HG02798 (cell line): Measurements from ENCODE around the gene NSUN2.

Source experiments
- ATAC-seq: cut with Tn5 transposase; IDR thresholded peaks from one replicate; pipeline ENCODE4 v1.9.1; 2021; ENCODE audit warnings: mild to moderate bottlenecking; ENCODE audit not compliant: unreplicated experiment, poor library complexity

The NSUN2 gene

GRCh38 chr5:6607559-6607936 is 25.3 kb downstream of the NSUN2 start:
- no peak for ATAC-seq

GRCh38 chr5:6606884-6607558 is 25.8 kb downstream of the NSUN2 start:
- no peak for ATAC-seq

DNA sequence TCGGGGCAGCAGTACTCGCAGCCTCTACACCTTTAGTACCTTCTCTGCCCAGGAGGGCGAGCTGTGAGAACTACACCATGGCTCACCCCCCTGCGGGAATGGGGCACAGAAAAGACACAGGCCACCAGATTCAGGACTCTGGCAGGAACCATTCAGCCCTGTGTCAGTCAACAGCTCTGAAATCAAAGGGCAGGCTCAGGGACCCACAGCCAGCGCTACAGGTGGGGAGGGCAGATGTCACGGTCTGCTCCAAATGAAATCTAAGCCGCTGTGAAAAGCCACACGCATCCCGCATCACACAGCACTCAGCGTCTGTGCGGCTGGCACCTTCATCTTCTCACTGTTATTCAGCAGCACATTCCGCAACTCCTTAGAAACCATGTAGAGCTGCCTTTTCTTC is 27.9 kb downstream of the NSUN2 start:
- ATAC-seq: no peak

DNA sequence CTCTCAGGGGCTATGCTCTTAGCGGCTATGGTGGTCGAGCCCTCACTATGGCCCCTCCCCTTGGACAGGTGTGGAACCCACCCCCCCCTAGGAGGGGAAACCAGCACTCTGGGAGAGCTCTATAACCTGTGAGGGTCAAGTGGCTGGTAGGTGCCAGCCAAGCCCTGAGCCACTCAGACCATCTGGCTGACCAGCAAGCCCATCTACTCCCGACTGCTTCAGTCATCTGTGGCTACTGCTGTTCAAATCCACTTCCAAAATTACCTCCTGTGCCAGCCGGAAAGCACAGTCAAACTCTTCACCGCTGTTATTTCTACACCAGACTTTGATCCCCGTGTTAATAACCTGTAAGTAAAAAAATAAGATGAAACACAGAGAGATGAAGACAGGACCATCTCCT is 28.5 kb downstream of the NSUN2 start:
- ATAC-seq: no peak

DNA sequence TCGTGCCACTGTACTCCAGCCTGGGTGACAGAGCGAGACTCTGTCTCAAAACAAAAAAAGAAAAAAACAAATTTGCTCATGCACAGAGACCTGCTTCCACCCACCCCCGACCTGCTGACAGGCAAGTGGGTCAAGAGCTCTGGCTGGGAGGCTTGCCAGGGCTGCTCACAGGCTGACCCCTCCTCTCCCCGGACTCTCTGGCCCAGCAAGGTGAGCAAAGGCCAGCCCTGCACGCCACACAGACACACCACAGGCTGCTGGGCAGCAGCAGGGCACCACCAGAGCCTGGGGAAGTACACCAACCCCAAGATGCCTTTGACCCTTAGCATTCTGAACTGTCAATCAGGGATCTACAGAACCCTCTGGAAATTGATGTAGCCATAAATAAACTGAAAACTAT is 29.2 kb downstream of the NSUN2 start:
- ATAC-seq: no peak

- no peak for ATAC-seq
These were observed 30.4 kb downstream of the NSUN2 start for GRCh38 chr5:6602441-6602840.

GRCh38 chr5:6601816-6602215 is 31.0 kb downstream of the NSUN2 start:
- ATAC-seq: no peak

DNA sequence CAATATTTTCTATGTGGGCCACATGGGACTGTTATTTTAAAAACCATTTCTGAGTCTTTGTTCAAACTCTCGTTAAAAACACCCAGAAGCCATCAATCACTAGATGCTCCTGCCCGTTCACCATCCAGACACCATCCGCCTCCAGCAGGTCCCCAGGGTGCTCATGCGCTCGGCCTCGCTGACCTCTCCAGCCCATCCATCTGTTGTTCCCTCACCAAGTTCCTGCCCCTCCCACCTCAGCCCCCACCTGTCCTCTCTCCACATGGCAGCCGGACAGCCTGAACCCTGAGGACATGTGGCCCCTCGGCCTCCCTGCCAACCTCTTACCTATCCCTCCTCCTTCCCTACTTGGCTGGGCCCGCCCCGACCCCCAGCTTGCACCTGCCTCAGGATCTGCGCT is 31.6 kb downstream of the NSUN2 start:
- no peak for ATAC-seq

- no peak for ATAC-seq
These were observed 33.1 kb downstream of the NSUN2 start for GRCh38 chr5:6599739-6600138.

DNA sequence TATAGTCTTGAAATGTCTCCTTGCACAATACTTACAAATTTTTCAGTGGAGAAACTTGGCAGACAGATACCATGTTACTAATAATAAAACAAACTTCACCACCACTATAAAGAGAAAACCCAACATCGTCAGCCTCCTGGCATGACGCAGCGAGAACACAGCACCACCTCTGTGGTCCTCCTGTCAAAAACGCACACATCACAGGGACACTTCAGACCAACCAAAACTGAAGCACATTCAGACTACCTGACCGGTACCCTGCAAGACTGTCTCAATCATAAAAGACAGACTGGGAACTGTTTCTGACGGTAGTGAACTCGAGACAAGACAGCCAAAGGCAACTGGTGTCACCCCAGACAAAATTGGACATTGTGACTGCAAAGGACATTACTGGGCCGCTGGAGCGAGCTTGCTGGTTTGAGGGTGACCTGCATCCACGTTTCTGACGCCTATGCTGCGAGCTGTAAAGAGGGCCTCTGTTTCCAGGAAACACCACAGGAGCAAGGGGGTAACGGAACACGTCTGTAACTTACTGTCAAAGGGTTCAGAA is 34.4 kb downstream of the NSUN2 start:
- no peak for ATAC-seq

- ATAC-seq: no peak
These were observed 35.3 kb downstream of the NSUN2 start for GRCh38 chr5:6597557-6597956.

- ATAC-seq: no peak
These were observed 36.5 kb downstream of the NSUN2 start for GRCh38 chr5:6596388-6596787.

DNA sequence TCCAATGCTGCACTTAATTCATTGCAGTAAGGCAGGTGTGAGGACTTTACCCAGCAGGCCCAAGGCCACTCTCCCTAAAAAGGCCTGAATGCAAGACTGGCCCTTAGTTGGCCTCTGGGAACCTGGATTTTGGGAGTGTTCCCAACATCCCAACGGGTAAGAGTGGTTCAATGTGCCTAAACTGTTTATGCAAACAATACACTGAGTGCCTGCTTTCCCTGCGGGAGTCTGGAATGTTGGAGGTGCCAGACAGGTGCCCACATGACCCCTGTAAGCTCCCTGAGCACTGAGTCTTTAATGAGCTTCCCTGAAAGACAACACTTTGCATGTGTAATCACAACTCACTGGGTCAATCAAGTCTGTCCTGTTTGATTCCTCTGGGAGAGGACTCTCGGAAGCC is 37.4 kb downstream of the NSUN2 start:
- no peak for ATAC-seq

- ATAC-seq: no peak
These were observed 38.8 kb downstream of the NSUN2 start for GRCh38 chr5:6594066-6594465.

DNA sequence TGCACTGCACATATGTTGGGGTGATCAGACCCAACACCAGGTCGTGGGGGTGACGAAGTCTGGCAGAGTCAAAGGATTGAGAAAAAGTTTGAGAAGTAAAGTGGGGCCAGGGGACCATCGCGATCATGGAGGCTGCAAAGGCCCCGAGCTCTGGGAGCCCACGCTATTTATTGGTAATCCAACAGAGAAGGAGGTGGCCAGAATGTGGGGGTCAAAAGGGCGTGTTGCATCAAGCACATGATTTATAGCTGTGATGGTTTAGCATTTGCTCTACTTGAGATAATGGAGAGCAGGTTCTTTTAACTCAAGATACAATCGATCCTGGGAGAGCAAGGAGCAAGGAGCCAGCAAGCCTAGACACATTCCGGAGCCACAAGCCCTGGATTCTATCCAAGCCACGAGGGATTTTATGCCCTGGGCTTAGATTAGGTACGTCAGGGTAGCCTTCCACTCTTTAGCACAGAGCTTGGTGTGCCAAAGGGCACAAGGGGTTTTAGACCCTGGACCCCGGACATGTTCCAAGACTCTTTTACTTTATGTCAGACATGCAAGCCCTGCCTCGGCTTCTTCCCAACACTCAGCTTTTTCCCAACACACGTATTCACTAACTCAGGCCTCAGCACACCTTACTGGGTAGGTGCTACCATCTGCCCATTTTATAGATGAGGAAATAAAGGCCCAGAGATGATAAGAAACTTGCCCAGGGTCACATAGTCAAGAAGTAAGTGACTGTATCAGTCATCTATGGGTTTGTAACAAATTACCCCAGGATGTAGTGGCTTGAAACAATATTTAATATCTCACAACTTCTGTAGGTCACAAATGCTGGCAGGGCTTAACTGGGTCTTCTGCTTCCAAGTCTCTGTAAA is 39.5 kb downstream of the NSUN2 start:
- ATAC-seq: no peak

GRCh38 chr5:6592601-6593000 is 40.2 kb downstream of the NSUN2 start:
- no peak for ATAC-seq

DNA sequence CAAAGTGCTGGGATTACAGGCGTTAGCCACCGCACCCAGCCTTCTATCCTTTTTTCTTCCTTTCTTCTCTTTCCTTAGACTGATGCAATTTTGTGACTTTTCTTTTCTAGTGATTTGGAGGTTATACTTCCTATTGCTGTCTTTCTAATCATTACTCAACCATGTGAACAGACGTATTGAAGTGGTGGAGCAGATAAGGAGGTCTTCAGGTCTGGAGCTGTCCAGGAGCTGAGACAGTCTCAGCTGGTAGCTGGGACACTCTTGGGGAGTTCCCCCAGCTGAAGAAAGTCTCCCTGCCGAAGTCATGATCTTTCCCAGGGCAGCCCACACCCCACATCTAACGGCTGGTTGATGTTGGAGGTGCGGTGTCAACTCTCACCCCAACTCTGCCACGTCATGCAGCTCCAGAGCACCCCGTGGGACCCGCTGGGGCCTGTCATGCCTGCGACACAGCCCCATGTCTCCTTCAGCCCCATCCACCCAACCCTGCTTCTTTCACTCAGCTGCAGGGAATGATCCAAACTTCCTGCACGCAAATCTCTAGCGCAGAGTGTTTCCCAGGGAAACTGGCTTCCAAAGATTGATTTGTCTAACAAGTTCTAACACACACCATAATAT is 41.1 kb downstream of the NSUN2 start:
- no peak for ATAC-seq

GRCh38 chr5:6590581-6590980 is 42.3 kb downstream of the NSUN2 start:
- no peak for ATAC-seq

- ATAC-seq: no peak
These were observed 45.7 kb downstream of the NSUN2 start for GRCh38 chr5:6587171-6587570.

DNA sequence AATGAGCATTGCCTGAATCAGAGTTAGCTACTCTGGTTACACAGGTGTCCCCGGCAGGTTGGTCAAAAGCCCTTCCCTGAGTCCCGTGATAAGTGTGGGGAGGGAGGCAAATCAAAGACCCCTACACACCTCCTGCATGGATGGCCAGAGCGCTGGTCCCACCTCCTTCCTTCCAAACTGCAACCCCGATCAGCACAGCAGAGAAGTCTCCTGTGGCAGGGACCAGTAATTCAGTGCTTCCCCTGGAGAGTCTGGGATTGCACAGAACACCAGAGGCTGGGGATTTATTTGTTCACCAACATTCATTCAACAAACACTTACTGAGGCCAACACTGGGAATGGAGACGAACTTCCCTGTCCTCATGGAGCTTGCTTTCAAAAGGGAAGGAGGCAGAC is 46.2 kb downstream of the NSUN2 start:
- no peak for ATAC-seq

DNA sequence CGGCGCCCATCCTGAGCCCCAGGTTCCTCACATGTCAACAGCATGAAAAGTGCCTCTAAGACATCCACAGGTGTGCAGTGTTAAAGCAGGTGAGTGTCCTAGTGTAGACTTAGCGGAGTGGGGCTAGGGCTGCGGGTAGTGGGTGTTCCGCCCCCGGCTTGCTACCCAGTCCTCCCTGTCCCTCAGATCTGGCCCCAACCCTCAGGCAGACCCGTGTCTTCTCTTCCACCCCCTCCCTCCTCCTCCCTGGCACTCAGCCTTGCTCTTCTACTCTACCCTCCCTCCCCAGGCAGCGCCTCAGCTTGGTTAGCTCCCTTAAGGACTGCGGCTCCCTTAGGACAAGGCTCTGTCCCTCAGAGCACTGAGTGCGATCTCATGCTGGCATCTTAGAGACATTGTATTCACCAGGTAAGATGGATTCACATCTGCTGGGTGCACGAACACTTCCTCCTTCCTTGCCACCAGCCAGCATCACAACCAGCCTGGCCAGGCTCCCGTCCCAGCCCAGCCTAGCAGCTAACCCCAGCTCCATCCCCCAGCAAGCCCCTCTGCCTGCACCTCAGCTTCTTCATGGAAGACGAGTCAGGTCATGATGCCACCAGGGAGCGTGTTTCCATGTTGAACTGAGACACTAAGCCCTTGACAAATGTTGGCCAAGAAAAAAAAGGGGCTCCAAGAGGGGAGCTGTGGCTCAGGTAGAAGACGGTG is 46.8 kb downstream of the NSUN2 start:
- ATAC-seq: no peak
